ENCODE measurements around the gene IL22RA2.

The IL22RA2 gene

GRCh38 chr6:137166247-137167098 lies 7.0 kb downstream of the IL22RA2 start:
- no peak for DNase-seq

- DNase-seq: peak; percentile 58
These were observed 7.8 kb downstream of the IL22RA2 start for GRCh38 chr6:137165375-137166246.

DNA sequence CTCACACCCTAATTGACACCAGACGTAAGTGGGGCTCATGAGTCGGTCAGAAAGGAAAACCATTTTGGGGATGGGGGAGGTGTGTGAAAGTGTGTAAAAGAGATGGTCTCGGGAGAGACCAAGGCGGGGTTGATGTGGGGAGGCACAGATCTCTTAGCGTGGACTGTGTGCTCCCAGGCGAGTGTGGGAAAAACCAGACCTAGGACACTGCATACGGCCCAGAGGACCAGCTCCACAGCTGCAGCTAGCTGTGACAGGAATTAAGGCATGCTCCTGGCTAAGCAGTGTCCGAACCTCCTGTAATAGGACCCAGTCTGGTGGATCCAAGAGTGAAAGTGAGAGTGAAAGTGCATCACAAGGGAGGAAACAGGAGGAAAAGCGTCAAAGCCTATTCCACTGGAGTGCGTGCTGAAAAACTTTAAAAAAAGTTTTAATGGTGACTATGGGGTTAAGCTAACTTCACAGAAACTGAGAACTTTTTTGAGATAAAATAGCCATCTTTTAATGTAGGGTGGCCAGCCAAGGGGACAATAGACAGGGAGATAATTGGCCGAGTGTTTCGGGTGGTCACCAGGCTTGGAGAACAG lies 9.6 kb downstream of the IL22RA2 start:
- DNase-seq: no peak

DNA sequence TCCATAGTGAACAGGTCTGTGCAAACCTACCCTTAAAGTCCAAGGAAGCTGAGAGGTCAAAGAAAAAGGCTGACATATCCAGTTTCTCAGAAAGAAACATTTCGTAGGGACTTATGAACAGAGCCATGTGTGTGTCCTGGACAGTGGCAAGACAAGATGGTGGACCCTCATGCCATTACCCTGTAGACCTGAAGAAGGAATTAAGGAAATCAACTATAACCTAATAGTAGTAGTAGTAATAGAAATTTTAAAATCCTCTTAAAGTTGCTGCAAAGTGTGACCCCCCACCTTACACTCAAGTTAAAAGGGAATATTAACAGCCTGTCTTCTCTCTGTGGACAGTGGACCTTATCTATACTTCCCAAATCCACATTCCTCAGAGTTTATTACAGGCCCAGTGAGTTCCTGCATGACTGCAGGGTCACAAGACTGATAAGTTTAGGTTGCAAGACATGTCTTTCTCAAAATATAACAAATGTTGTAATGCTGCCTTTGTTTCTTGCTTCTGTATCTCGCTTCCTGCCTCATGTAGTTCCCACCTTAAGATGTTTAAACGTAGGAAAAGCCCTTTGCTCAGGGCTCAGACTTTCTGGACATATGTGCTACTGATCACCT lies 10.6 kb downstream of the IL22RA2 start:
- DNase-seq: no peak

DNA sequence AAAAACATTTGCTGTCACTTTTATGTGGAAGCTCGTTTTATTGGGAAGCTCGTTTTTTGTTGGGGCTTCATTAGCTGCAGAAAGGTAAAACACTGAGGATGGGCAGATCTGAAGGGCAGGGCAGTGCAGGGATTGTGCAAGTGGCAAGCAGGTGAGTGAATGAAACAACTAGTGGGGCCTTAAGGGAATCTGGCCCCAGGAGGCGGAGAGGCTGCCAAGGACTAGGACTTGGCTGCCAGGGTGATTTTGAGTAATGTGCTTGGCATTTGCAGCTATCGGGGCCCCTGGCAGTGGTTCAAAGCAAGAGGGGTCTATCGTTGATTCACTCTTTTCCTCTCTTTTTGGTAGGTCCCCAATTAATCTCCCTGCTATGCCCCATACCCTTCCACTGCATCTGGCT lies 11.5 kb downstream of the IL22RA2 start:
- no peak for DNase-seq

DNA sequence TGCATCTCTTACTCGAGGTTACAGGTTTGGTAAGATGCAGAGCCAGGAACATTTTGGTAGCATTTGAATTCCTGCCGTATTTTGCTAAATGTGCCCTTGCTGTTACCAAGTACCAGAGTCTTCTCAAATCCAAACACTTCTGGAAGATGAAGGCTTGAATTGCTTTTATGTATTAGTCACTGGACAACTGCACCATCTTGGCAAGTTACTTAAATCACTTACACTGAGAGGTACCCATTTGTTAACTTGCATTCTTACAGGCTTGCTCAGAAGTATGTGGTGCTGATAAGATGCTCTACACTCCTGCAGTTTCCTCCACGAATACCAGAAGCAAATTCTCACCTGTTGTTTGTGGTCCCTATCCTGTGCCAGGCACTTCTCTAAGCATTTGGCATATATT lies 12.7 kb downstream of the IL22RA2 start:
- DNase-seq: no peak

DNA sequence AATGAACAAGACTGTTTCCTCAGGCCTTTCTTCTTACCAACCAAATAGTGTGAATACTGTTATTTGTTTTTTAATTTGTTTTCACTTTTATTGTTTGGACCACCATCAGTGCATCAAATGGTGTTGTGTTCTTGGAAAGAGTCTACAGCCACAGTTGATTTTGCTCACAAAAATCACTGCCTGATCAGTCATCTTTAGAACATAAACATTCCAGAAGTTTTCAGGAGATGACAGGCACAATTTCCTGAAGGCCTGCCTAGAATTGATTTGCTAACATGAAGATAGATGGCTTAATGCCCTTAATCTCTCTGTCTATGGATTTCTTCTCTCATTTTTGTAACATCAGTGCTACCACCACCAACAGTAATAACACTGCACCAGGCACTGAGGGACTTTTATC lies 13.5 kb downstream of the IL22RA2 start:
- DNase-seq: no peak

DNA sequence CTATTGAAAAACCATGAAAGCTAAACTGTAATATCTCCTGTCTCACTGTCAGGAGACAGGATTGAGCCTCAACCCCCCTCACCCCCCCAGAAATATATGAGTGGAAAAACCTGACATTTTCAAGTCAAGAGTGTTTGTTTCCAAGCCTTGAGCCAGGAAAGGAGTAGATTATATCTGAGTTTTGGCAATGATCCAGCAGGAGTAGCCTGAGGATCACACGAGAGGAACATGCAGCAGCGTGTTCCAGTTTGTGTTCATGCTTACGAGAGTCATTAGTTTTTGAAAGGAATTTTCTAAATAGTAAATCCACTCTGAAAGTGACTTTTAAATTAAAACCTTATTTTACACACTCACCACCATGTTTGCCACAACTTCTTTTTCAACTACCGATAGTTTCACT lies 15.8 kb downstream of the IL22RA2 start:
- DNase-seq: no peak

- DNase-seq: no peak
These were observed 16.8 kb downstream of the IL22RA2 start for GRCh38 chr6:137156650-137157049.

DNA sequence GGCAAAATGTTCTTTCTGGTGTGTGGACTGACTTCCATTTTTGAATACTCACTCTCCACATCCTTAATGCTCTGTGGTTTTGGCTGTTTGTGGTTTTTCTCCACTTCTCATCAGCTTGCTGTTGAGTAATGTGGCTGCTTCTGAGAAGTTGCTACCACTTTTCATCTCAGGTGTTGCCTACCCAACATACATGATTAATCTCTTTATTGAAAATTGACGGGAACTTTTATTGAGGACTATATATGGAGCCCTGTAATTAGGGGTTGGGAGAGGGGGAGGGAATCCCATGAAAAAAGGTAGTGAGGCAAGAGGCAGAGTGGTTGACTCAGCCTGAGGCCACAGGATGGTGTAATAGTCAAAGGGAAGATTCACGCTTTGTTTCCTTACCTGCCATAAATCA lies 17.6 kb downstream of the IL22RA2 start:
- peak; percentile 13 for DNase-seq

DNA sequence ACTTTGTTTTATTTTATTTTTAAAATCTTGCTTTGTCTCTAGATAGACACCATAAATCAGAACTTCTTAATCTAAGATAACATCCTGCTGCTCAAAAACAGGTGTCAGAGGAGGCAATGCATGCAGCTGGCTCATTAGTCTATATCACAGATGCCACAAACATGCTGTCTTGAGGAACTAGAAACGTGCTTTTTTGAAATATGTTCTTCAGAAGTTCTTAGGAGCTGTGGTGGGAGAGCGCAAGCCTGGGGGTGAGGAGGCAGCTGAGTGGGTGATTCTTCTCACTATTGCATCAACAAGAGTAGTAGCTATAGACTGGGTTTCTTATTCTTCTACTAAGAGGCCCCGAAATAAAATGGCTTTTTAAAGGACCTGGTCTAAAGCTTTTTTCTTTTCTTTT lies 23.4 kb downstream of the IL22RA2 start:
- DNase-seq: no peak

- no peak for DNase-seq
These were observed 24.4 kb downstream of the IL22RA2 start for GRCh38 chr6:137149035-137149393.

DNA sequence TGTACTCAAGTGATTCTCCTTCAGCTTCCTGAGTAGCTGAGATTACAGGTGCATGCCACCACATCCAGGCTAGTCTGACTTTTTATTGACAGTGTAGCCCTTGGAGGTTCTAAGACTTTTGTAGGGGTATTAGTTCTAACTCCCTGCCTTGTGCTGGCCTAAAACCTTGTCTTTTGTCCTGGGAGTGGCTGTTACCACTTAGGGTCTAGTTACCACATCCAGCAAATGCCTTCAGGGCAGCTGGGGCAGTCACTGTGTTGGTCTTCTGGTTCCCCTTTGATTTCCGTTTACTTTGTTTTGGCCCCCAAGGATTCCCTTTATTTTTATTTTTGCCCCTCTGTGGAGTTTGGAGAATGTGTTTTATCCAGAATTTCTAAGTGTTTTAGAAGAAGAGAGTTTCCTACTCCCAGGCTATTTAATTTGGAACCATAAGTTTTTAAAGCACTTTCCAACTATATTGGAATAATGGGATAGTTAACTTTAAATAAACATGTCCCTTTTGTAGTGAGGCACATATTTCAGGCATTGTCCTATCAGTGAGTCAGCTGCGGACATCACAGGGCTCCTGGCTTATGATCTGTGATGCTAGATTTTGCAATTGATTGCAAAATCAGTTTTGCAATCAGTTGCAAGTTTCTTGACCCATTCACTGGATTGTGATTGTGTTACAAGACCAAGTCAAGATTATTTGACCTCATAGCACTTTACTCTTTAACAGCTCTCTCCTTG lies 25.0 kb downstream of the IL22RA2 start:
- DNase-seq: no peak

- no peak for DNase-seq
These were observed 26.2 kb downstream of the IL22RA2 start for GRCh38 chr6:137147195-137147594.

DNA sequence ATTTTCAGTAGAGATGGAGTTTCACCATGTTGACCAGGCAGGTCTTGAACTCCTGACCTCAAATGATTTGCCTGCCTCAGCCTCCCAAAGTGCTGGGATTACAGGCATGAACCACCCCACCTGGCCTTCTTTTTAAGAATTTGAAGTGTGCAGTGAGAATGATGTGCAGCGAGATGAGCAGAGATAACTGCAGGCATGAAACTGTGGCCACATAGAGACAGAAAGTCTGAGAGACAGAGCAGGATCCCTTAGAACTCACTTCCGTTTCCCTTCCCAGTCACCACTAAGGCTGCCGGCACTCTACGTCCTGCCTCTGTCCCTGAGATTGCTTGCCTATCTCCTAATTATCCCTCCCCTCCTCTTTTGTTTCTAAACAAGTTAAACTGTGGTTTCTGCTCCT lies 27.2 kb downstream of the IL22RA2 start:
- no peak for DNase-seq

GRCh38 chr6:137145421-137145820 lies 28.0 kb downstream of the IL22RA2 start:
- no peak for DNase-seq

DNA sequence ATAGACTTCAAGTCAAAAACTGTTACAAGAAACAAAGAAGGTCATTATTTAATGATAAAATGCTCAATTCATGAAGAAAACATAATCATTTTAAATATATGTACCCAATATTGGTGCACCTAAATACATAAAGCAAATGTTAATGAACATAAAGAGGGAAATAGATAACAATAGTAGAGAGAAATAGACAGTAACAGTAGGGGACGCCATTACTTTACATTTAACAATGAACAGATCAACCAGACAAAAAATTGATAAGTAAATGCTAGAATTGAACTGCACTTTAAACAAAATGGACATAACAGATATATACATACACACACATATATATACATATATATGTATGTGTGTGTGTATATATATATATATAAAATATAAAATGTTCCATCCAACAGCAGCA lies 37.4 kb downstream of the IL22RA2 start:
- DNase-seq: no peak

DNA sequence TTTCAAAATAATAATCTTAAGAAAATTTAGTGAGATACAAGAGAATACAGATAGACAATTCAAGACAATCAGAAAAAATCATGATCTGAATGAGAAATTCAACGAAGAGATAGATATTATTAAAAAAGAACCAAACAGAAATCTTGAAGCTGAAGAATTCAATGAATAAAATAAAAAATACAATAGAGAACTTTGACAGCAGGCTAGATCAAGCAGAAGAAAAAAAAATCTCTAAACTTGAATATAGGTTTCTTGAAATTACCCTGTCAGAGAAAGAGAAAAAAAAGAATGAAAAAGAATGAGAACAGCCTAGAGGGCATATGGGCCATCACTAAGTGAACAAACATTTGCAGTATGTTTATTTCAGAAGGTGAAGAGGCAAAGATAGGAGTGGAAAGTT lies 39.0 kb downstream of the IL22RA2 start:
- DNase-seq: no peak

GRCh38 chr6:137133122-137133521 lies 40.3 kb downstream of the IL22RA2 start:
- DNase-seq: no peak

GRCh38 chr6:137126875-137127485 lies 46.5 kb downstream of the IL22RA2 start:
- DNase-seq: no peak

GRCh38 chr6:137123078-137123477 lies 50.4 kb downstream of the IL22RA2 start:
- DNase-seq: no peak

DNA sequence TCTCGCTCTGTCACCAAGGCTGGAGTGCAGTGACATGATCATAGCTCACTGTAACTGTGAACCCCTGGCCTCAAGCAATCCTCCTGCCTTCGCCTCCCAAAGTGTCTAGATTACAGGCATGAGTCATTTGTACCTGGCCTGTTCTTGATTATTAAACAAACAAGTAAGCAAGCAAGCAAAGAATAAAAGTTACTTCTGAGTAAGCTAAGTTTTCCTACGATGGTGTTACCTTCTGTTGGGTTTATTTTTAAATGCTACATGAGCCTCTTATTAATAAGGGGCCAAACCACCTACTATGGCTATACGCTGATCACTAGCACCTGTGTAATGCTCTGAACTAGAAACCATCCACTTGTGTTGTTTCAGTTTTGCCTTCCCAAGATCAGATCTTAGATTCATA lies 50.8 kb downstream of the IL22RA2 start:
- DNase-seq: no peak
